ENCODE data around the gene FBXW4. TPM values are rescaled to one million over a fixed set of nuclear protein-coding genes. Genes with fewer than 3 reads are reported as not detected.

The FBXW4 gene
- total and polyA plus RNA-seq, 10 of the 15 experiments (the other 5 are each of a cell fraction or from before 2014, with no cell fraction given) = 5.7 to 42.0 (median 27.5) TPM

DNA sequence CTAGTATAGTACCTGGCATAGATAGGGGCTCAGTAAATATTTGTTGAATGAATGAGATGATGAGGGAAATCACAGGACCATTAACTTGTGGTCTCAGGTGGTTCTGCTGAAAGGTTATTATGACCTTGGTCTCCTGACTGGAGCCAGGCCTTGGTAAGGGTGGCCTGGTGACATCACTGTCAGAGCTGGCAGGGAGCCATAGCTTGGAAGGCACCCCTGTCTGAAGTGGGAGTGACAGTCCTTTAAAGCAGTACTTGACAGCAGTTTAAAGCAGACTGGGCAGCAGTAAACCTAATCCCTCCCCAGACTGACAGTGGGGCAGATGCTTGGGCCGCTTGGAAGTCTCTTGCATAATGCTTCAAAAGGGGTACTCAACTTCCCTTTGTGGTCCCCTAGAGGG is 93.4 kb downstream of the FBXW4 start (continued):
- no peak for TF ChIP-seq LARP7 (IDR thresholded peaks at IDR 0.05)
- TF ChIP-seq NR2C2 (IDR thresholded peaks at IDR 0.05; ENCODE audit: borderline replicate concordance, control insufficient read depth, insufficient read length, low read depth) = no peak
- TF ChIP-seq HCFC1 (IDR thresholded peaks at IDR 0.05; ENCODE audit: low read length) = no peak
- no peak for TF ChIP-seq ZSCAN29 (IDR thresholded peaks at IDR 0.05)
- TF ChIP-seq, protein P1, sequence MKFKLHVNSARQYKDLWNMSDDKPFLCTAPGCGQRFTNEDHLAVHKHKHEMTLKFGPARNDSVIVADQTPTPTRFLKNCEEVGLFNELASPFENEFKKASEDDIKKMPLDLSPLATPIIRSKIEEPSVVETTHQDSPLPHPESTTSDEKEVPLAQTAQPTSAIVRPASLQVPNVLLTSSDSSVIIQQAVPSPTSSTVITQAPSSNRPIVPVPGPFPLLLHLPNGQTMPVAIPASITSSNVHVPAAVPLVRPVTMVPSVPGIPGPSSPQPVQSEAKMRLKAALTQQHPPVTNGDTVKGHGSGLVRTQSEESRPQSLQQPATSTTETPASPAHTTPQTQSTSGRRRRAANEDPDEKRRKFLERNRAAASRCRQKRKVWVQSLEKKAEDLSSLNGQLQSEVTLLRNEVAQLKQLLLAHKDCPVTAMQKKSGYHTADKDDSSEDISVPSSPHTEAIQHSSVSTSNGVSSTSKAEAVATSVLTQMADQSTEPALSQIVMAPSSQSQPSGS (IDR thresholded peaks at IDR 0.05; ENCODE audit: low read length) = no peak
- TF ChIP-seq MYB (IDR thresholded peaks at IDR 0.05; ENCODE audit: borderline replicate concordance, low read depth, low read length) = no peak
- no peak for TF ChIP-seq PAX8 (IDR thresholded peaks at IDR 0.05)

DNA sequence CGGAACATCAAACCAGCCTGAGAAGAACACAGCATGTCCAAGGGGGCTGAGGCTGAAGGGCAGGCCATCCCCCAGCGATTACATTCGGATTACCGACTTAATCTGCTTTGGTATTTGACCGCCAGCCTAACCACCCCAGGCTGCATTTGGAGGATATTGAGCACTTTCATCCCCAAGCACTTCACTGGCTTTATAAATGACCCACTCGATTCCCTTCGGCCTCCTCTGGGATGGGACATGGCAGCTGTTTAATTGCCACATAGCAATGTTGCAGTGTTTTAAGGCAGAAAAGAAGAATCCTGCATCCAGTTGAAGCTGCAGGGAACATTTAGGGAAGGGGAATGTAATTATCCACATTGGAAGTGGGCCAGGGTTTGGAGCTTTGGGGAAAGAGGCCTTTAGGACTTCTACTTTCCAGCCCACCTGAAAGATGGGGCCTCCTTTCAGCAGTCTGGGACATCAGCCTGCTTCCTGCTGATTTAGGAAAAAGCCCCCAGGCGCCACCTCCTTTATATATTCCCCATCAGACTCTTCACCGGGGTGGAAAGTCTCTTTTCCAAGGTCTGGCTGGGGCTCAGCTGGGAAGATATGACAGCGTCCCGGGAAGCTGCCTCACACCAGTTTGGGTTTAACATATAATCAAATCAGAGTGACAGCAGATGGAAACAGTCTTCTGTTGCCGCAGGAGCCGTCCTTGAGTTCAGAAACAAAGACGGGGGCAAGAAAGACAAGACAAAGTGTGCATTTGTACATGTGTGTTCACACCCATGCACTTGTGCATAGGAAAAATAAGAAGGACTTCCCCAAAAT is 97.7 kb downstream of the FBXW4 start:
- intact Hi-C loops (cut with micrococcal nuclease; ENCODE audit: unreplicated experiment) (no loop called here), in situ Hi-C loops (cut with MboI) (no loop called here)
- WGBS (ENCODE audit: insufficient coverage, insufficient replicate concordance, low lambda C conversion rate, missing lambda C conversion rate) = 87% methylated on average over 14 of the region's 14 CpGs
- Histone ChIP-seq H2AFZ (ENCODE audit: control insufficient read depth, low read depth, low read length) (no peak overlapping the region), H3K4me1 (ENCODE audit: control insufficient read depth, insufficient read depth, low read length) (no peaks in the 10 kb centered on the region), H3K9me3 (replicated peaks; ENCODE audit: control insufficient read depth, insufficient read depth, low read length) (no peaks in the 10 kb centered on the region), H3K9ac (ENCODE audit: control insufficient read depth, insufficient read depth, low read length) (no peak overlapping the region), H3K27ac (ENCODE audit: control insufficient read depth, insufficient read depth) (no peak overlapping the region), H3K4me2 (ENCODE audit: control insufficient read depth, insufficient read depth) (no peak overlapping the region), H4K20me1 (ENCODE audit: control insufficient read depth, insufficient read depth) (no peaks in the 10 kb centered on the region), H3K36me3 (ENCODE audit: control insufficient read depth in 2 of 2, insufficient read depth in 2 of 2, low read length in 1 of 2) (no peaks in the 10 kb centered on the region), H3K27me3 (replicated peaks in 1 of 2; ENCODE audit: control insufficient read depth in 2 of 2, insufficient read depth in 2 of 2, low read length in 1 of 2) (no peaks in the 10 kb centered on the region), H3K79me2 (ENCODE audit: control insufficient read depth, insufficient read depth, low read length) (no peaks in the 10 kb centered on the region), H3K4me3 (no peak overlapping the region)
- ATAC-seq (no peak), FAIRE-seq (no peak), DNase-seq (ENCODE audit: low read depth, low spot score) (no peak)
- ChIA-PET RAD21 (ENCODE audit: unreplicated experiment) (interaction anchor here (0.6 to 9.4 kb wide), 2 partner anchors 158 to 185 kb away, joined by 3 to 172 read pairs; partner anchors contain the start of gene NPM3), POLR2A (interaction anchor here (0.9 kb wide), 2 partner anchors 9 to 453 kb away, joined by 3 read pairs; partner anchors contain the start of genes DPCD and POLL), CTCF (interaction anchor here (1.0 to 13.9 kb wide), 6 partner anchors 9 to 383 kb away, joined by 3 to 334 read pairs (median 3); partner anchors contain the start of genes DPCD, NPM3 and POLL), SMC1A (ENCODE audit: uncharacterized antibody, unreplicated experiment) (interaction anchor here (1.0 to 2.9 kb wide), 3 partner anchors 33 to 184 kb away, joined by 3 to 10 read pairs (median 4); no protein-coding TSS in a partner anchor)
- no TSS peak for BruUV-seq (replicated peaks)
- TF ChIP-seq SUZ12 (IDR thresholded peaks at IDR 0.05; ENCODE audit: unreplicated experiment) = no peak
- TF ChIP-seq, protein P2, sequence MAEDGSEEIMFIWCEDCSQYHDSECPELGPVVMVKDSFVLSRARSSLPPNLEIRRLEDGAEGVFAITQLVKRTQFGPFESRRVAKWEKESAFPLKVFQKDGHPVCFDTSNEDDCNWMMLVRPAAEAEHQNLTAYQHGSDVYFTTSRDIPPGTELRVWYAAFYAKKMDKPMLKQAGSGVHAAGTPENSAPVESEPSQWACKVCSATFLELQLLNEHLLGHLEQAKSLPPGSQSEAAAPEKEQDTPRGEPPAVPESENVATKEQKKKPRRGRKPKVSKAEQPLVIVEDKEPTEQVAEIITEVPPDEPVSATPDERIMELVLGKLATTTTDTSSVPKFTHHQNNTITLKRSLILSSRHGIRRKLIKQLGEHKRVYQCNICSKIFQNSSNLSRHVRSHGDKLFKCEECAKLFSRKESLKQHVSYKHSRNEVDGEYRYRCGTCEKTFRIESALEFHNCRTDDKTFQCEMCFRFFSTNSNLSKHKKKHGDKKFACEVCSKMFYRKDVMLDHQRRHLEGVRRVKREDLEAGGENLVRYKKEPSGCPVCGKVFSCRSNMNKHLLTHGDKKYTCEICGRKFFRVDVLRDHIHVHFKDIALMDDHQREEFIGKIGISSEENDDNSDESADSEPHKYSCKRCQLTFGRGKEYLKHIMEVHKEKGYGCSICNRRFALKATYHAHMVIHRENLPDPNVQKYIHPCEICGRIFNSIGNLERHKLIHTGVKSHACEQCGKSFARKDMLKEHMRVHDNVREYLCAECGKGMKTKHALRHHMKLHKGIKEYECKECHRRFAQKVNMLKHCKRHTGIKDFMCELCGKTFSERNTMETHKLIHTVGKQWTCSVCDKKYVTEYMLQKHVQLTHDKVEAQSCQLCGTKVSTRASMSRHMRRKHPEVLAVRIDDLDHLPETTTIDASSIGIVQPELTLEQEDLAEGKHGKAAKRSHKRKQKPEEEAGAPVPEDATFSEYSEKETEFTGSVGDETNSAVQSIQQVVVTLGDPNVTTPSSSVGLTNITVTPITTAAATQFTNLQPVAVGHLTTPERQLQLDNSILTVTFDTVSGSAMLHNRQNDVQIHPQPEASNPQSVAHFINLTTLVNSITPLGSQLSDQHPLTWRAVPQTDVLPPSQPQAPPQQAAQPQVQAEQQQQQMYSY (CRISPR knock-in tag; IDR thresholded peaks at IDR 0.05) = no peak
- TF ChIP-seq YBX1 (IDR thresholded peaks at IDR 0.05) = no peak
- no peak for TF ChIP-seq RAD21 (IDR thresholded peaks at IDR 0.05; ENCODE audit: insufficient read depth, low read depth, low read length)
- TF ChIP-seq CHD4 (IDR thresholded peaks at IDR 0.05) = no peak
- TF ChIP-seq EGR1 (IDR thresholded peaks at IDR 0.05; ENCODE audit: borderline replicate concordance in 1 of 2, low read depth in 2 of 2, low read length in 2 of 2) = no peak
- TF ChIP-seq, protein P3, sequence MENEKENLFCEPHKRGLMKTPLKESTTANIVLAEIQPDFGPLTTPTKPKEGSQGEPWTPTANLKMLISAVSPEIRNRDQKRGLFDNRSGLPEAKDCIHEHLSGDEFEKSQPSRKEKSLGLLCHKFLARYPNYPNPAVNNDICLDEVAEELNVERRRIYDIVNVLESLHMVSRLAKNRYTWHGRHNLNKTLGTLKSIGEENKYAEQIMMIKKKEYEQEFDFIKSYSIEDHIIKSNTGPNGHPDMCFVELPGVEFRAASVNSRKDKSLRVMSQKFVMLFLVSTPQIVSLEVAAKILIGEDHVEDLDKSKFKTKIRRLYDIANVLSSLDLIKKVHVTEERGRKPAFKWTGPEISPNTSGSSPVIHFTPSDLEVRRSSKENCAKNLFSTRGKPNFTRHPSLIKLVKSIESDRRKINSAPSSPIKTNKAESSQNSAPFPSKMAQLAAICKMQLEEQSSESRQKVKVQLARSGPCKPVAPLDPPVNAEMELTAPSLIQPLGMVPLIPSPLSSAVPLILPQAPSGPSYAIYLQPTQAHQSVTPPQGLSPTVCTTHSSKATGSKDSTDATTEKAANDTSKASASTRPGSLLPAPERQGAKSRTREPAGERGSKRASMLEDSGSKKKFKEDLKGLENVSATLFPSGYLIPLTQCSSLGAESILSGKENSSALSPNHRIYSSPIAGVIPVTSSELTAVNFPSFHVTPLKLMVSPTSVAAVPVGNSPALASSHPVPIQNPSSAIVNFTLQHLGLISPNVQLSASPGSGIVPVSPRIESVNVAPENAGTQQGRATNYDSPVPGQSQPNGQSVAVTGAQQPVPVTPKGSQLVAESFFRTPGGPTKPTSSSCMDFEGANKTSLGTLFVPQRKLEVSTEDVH (IDR thresholded peaks at IDR 0.05; ENCODE audit: low read depth, partially characterized antibody) = no peak

All from GM12878 (cell line).